ENCODE measurements around the gene BCL2. TPM values are rescaled to one million over a fixed set of nuclear protein-coding genes. Genes with fewer than 3 reads are reported as not detected.

Gene BCL2
- total RNA-seq, 1 experiment from 2014 or later = 2.6 TPM

- Mint-ChIP-seq H3K4me3 (no peak overlapping the region), H3K27ac (no peak overlapping the region), H3K9me3 (peaks cover 20% of the 10 kb centered on the region), H3K4me1 (peaks cover 8% of the 10 kb centered on the region; the same call in 1 of the 2 replicates), H3K36me3 (no peaks in the 10 kb centered on the region), H3K27me3 (ENCODE audit: low read depth) (no peaks in the 10 kb centered on the region)
- ChIA-PET CTCF (interaction anchor here (0.9 to 1.3 kb wide), 2 partner anchors 87 to 215 kb away, joined by 3 to 5 read pairs; no protein-coding TSS in a partner anchor), POLR2A (interaction anchor here (0.7 kb wide), 1 partner anchor 15 kb away, joined by 3 read pairs; no protein-coding TSS in a partner anchor)
- no peak for TF ChIP-seq ZNF232 (CRISPR knock-in tag; IDR thresholded peaks at IDR 0.05)
- no peak for TF ChIP-seq HMGXB4 (CRISPR knock-in tag; IDR thresholded peaks at IDR 0.05)
- no peak for TF ChIP-seq SMAD4 (CRISPR knock-in tag; IDR thresholded peaks at IDR 0.05)
- TF ChIP-seq, protein P1, sequence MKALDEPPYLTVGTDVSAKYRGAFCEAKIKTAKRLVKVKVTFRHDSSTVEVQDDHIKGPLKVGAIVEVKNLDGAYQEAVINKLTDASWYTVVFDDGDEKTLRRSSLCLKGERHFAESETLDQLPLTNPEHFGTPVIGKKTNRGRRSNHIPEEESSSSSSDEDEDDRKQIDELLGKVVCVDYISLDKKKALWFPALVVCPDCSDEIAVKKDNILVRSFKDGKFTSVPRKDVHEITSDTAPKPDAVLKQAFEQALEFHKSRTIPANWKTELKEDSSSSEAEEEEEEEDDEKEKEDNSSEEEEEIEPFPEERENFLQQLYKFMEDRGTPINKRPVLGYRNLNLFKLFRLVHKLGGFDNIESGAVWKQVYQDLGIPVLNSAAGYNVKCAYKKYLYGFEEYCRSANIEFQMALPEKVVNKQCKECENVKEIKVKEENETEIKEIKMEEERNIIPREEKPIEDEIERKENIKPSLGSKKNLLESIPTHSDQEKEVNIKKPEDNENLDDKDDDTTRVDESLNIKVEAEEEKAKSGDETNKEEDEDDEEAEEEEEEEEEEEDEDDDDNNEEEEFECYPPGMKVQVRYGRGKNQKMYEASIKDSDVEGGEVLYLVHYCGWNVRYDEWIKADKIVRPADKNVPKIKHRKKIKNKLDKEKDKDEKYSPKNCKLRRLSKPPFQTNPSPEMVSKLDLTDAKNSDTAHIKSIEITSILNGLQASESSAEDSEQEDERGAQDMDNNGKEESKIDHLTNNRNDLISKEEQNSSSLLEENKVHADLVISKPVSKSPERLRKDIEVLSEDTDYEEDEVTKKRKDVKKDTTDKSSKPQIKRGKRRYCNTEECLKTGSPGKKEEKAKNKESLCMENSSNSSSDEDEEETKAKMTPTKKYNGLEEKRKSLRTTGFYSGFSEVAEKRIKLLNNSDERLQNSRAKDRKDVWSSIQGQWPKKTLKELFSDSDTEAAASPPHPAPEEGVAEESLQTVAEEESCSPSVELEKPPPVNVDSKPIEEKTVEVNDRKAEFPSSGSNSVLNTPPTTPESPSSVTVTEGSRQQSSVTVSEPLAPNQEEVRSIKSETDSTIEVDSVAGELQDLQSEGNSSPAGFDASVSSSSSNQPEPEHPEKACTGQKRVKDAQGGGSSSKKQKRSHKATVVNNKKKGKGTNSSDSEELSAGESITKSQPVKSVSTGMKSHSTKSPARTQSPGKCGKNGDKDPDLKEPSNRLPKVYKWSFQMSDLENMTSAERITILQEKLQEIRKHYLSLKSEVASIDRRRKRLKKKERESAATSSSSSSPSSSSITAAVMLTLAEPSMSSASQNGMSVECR (CRISPR knock-in tag; IDR thresholded peaks at IDR 0.05; ENCODE audit: borderline replicate concordance) = no peak
- TF ChIP-seq RORB (CRISPR knock-in tag; IDR thresholded peaks at IDR 0.05) = no peak
- TF ChIP-seq, protein P2, sequence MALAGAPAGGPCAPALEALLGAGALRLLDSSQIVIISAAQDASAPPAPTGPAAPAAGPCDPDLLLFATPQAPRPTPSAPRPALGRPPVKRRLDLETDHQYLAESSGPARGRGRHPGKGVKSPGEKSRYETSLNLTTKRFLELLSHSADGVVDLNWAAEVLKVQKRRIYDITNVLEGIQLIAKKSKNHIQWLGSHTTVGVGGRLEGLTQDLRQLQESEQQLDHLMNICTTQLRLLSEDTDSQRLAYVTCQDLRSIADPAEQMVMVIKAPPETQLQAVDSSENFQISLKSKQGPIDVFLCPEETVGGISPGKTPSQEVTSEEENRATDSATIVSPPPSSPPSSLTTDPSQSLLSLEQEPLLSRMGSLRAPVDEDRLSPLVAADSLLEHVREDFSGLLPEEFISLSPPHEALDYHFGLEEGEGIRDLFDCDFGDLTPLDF (CRISPR knock-in tag; IDR thresholded peaks at IDR 0.05) = no peak
- no peak for TF ChIP-seq GTF2I (CRISPR knock-in tag; conservative IDR thresholded peaks at IDR 0.05)
- no peak for TF ChIP-seq ZMAT4 (CRISPR knock-in tag; IDR thresholded peaks at IDR 0.05)
- no peak for TF ChIP-seq TCF7 (CRISPR knock-in tag; IDR thresholded peaks at IDR 0.05; ENCODE audit: low read depth)
- no peak for ATAC-seq
- no peak for DNase-seq (ENCODE audit: low spot score)
Measured at GRCh38 chr18:63102941-63103744, 216.4 kb downstream of the BCL2 start.

DNA sequence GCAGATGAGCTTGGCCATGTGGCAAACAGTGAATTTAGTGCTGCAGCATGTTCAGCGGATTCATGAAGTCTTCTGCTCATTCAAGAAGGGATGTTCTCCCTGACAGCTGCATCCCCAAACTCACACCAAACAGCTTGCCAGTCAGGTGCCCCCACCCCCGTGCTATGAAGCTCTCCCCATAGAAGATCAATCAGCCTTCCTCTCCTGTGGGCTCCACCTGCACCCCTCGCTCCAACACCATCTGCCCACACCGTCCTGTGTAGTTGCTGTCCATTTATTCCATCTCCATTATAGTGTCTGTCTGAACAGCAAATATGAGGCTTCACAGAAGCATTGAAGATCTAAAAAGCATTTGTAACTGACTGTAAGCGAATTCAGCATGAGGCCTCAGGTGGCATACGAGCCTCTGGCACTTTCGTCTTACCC lies 218.9 kb downstream of the BCL2 start:
- no peaks in the 10 kb centered on the region for H3K27me3 Mint-ChIP-seq (ENCODE audit: low read depth)
- no peak overlapping the region for H3K4me3 Mint-ChIP-seq
- ChIA-PET POLR2A (no interaction called here), CTCF (interaction anchor here (0.5 to 1.3 kb wide), 3 partner anchors 74 to 240 kb away, joined by 3 read pairs; no protein-coding TSS in a partner anchor)
- H3K27ac Mint-ChIP-seq = no peak overlapping the region
- TF ChIP-seq PRRX2 (CRISPR knock-in tag; IDR thresholded peaks at IDR 0.05) = no peak
- TF ChIP-seq, protein P3, sequence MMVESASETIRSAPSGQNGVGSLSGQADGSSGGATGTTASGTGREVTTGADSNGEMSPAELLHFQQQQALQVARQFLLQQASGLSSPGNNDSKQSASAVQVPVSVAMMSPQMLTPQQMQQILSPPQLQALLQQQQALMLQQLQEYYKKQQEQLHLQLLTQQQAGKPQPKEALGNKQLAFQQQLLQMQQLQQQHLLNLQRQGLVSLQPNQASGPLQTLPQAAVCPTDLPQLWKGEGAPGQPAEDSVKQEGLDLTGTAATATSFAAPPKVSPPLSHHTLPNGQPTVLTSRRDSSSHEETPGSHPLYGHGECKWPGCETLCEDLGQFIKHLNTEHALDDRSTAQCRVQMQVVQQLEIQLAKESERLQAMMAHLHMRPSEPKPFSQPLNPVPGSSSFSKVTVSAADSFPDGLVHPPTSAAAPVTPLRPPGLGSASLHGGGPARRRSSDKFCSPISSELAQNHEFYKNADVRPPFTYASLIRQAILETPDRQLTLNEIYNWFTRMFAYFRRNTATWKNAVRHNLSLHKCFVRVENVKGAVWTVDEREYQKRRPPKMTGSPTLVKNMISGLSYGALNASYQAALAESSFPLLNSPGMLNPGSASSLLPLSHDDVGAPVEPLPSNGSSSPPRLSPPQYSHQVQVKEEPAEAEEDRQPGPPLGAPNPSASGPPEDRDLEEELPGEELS (CRISPR knock-in tag; IDR thresholded peaks at IDR 0.05) = no peak
- TF ChIP-seq JUN (CRISPR knock-in tag; IDR thresholded peaks at IDR 0.05) = no peak
- no peak for TF ChIP-seq SOX15 (CRISPR knock-in tag; IDR thresholded peaks at IDR 0.05)
- no peak for TF ChIP-seq CREM (CRISPR knock-in tag; IDR thresholded peaks at IDR 0.05)
- no peak for TF ChIP-seq CBFB (CRISPR knock-in tag; IDR thresholded peaks at IDR 0.05; ENCODE audit: low read depth)
- TF ChIP-seq FOXK1 (CRISPR knock-in tag; IDR thresholded peaks at IDR 0.05) = no peak
- no peak for TF ChIP-seq SP1 (CRISPR knock-in tag; conservative IDR thresholded peaks at IDR 0.05)
- no peak for TF ChIP-seq OVOL2 (CRISPR knock-in tag; IDR thresholded peaks at IDR 0.05; ENCODE audit: borderline replicate concordance)
- TF ChIP-seq TEAD1 (CRISPR knock-in tag; IDR thresholded peaks at IDR 0.05) = no peak
- no peak for TF ChIP-seq NR2C2 (CRISPR knock-in tag; IDR thresholded peaks at IDR 0.05)
- peaks cover 17% of the 10 kb centered on the region for H3K9me3 Mint-ChIP-seq
- DNase-seq (ENCODE audit: low spot score) (no peak), ATAC-seq (no peak)
- H3K36me3 Mint-ChIP-seq = no peaks in the 10 kb centered on the region
- peaks cover 8% of the 10 kb centered on the region; the same call in 1 of the 2 replicates for H3K4me1 Mint-ChIP-seq
